Neural cell (in vitro differentiated cells): ENCODE results near the gene FAM184A.

ENCODE experiments used
- CTCF ChIP-seq: fragments of 450-650 bp; IDR thresholded peaks from 2 replicates; pipeline ENCODE4 v1.5.1; 2014; ENCODE audit warnings: antibody characterized with exemption, mild to moderate bottlenecking, moderate library complexity; ENCODE audit not compliant: poor library complexity, severe bottlenecking
- SMC3 ChIP-seq: fragments of 450-650 bp; conservative IDR thresholded peaks from 2 replicates; pipeline ENCODE4 v1.6.1; 2014; ENCODE audit warnings: antibody characterized with exemption, mild to moderate bottlenecking, moderate library complexity; ENCODE audit not compliant: poor library complexity
- TAF1 ChIP-seq: IDR thresholded peaks from 2 replicates; pipeline ENCODE4 v1.6.1; 2012; ENCODE audit warnings: low read depth

GRCh38 chr6:118914598-118914997 lies 163.9 kb downstream of the FAM184A start:
- TF ChIP-seq CTCF (no peak), SMC3 (no peak), TAF1 (no peak)
